MM.1S (cell line): ENCODE results near the gene PDGFD.

Source experiments
- EZH2 ChIP-seq: fragments of 300-600 bp; sonication (generic); optimal IDR thresholded peaks from 2 replicates; pipeline ENCODE3; 2017; ENCODE audit warnings: low read depth, mild to moderate bottlenecking, antibody characterized with exemption, low read length, mixed read lengths
- TF ChIP-seq, protein P1 (sequence below): fragments of 300-600 bp; sonication (generic); IDR thresholded peaks from 2 replicates; pipeline ENCODE4 v1.5.1; 2016; ENCODE audit warnings: antibody characterized with exemption, low read length, mixed read lengths

DNA sequence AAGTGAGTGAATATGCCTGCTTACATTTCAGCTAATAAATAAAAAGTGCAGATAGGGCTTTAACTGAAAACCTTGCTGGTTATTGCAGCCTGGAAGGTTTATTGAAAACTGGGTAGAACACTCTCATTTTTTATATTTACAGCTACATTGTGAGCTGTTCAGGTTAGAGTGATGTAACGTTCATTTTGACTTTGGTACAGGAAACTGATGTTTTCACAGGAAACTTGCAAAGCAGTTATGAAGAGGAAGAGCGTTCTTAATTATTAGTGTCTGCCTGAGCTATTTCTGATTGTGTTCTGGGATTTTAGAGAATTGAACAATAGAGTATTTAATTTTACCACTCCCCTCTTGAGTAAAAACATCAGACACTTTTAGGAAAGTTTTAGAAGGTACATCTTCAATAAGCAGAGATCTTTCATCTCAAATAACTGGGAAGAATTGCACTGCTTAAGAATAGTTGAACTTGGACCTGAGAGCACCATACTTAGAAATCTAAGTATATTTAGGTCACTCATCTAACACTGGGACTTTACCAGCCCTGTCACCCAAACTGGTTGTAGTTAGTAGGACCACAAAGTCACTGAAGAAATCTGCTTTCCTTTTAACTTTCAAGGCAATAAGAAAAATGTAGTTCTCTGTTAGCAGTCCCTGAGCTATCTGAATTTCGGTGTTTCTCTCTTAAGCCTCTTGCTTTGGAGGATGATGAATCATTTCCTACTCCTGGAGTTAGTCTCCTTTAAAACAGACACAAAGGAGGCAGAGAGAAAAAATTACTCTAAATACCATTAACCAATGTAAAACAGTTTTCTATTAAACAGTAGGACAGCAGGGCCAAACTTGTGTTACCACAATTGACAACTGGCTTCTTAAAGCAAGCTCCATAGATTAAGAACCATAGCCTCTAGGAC lies 256.1 kb downstream of the PDGFD start:
- TF ChIP-seq, protein P1, sequence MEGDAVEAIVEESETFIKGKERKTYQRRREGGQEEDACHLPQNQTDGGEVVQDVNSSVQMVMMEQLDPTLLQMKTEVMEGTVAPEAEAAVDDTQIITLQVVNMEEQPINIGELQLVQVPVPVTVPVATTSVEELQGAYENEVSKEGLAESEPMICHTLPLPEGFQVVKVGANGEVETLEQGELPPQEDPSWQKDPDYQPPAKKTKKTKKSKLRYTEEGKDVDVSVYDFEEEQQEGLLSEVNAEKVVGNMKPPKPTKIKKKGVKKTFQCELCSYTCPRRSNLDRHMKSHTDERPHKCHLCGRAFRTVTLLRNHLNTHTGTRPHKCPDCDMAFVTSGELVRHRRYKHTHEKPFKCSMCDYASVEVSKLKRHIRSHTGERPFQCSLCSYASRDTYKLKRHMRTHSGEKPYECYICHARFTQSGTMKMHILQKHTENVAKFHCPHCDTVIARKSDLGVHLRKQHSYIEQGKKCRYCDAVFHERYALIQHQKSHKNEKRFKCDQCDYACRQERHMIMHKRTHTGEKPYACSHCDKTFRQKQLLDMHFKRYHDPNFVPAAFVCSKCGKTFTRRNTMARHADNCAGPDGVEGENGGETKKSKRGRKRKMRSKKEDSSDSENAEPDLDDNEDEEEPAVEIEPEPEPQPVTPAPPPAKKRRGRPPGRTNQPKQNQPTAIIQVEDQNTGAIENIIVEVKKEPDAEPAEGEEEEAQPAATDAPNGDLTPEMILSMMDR, result no peak
- no peak for TF ChIP-seq EZH2
